GM18526 (cell line): Measurements from ENCODE around the gene TEAD4.

Experiments used
- POLR2A ChIP-seq: IDR thresholded peaks from 3 replicates; pipeline ENCODE4 v1.6.1; 2011; ENCODE audit not compliant: insufficient read length; ENCODE audit errors: extremely low read depth

The TEAD4 gene

DNA sequence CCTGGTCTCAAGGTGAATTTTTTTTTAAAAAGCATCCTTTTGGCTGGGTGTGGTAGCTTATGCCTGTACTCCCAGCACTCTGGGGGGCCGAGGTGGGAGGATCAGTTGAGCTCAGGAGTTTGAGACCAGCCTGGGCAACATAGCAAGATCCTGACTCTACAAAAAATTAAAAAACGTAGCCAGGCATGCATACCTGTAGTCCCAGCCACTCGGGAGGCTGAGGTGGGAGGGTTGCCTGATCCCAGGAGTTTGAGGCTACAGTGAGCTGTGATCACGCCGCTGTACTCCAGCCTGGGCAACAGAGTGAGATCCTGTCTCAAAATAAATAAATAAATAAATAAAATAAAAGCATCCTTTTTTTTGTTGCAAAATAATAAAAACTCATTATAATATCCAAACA, 130.4 kb downstream of the TEAD4 start:
- no peak for TF ChIP-seq POLR2A
